Renal pelvis (tissue), 4 donors: Measurements from ENCODE around the gene SP5. TPM values are rescaled to one million over a fixed set of nuclear protein-coding genes. Genes with fewer than 3 reads are reported as not detected.

Experiments used
- DNase-seq: peaks from one replicate; pipeline ENCODE4 v3.0.0-alpha.2; 2013
- polyA plus RNA-seq, 3 donors: library from polyadenylated mRNA; unstranded; fragments of 120-200 nt; gene quantifications; one replicate each; pipeline ENCODE4 v1.2.1, GENCODE V29; 2013; ENCODE audit not compliant: insufficient read length in 3 of 3

The SP5 gene
- polyA plus RNA-seq, 3 donors, result 0.56 to 0.83 (median 0.80) TPM

- no peak for DNase-seq
These were observed 7.0 kb upstream of the SP5 start for GRCh38 chr2:170707821-170708795.

GRCh38 chr2:170710609-170710979 lies 4.5 kb upstream of the SP5 start:
- DNase-seq, result no peak

- no peak for DNase-seq
These were observed 3.9 kb upstream of the SP5 start for GRCh38 chr2:170711196-170711773.

GRCh38 chr2:170711774-170712652 lies 3.1 kb upstream of the SP5 start:
- DNase-seq, result peak; percentile 45

- no peak for DNase-seq
These were observed 2.2 kb upstream of the SP5 start for GRCh38 chr2:170712653-170713542.

- DNase-seq, result no peak
These were observed 1.4 kb upstream of the SP5 start for GRCh38 chr2:170713543-170714380.

- DNase-seq, result no peak
These were observed 616 bp upstream of the SP5 start for GRCh38 chr2:170714381-170715061.

GRCh38 chr2:170715932-170716777 lies 1.0 kb downstream of the SP5 start:
- no peak for DNase-seq

GRCh38 chr2:170716851-170717598 lies 1.9 kb downstream of the SP5 start:
- peak; percentile 58 for DNase-seq

- no peak for DNase-seq
These were observed 2.4 kb downstream of the SP5 start for GRCh38 chr2:170717599-170717963.

- DNase-seq, result no peak
These were observed 3.0 kb downstream of the SP5 start for GRCh38 chr2:170717991-170718589.

GRCh38 chr2:170719810-170720209 lies 4.7 kb downstream of the SP5 start:
- DNase-seq, result no peak

- DNase-seq, result no peak
These were observed 6.5 kb downstream of the SP5 start for GRCh38 chr2:170721678-170722077.

- DNase-seq, result no peak
These were observed 7.2 kb downstream of the SP5 start for GRCh38 chr2:170722301-170722700.

GRCh38 chr2:170723446-170723958 lies 8.4 kb downstream of the SP5 start:
- no peak for DNase-seq

GRCh38 chr2:170733798-170734600 lies 18.9 kb downstream of the SP5 start:
- DNase-seq, result no peak
